ENCODE data around the gene ZDHHC11B. TPM values are rescaled to one million over a fixed set of nuclear protein-coding genes. Genes with fewer than 3 reads are reported as not detected.
A peak's percentile ranks its signal among the peaks of the same experiment; 100 is the strongest.

ZDHHC11B gene
- total and polyA plus RNA-seq, 2 of the 13 experiments (the other 11 are each of a cell fraction or from before 2014, with no cell fraction given) = 0.11 to 0.12 TPM

DNA sequence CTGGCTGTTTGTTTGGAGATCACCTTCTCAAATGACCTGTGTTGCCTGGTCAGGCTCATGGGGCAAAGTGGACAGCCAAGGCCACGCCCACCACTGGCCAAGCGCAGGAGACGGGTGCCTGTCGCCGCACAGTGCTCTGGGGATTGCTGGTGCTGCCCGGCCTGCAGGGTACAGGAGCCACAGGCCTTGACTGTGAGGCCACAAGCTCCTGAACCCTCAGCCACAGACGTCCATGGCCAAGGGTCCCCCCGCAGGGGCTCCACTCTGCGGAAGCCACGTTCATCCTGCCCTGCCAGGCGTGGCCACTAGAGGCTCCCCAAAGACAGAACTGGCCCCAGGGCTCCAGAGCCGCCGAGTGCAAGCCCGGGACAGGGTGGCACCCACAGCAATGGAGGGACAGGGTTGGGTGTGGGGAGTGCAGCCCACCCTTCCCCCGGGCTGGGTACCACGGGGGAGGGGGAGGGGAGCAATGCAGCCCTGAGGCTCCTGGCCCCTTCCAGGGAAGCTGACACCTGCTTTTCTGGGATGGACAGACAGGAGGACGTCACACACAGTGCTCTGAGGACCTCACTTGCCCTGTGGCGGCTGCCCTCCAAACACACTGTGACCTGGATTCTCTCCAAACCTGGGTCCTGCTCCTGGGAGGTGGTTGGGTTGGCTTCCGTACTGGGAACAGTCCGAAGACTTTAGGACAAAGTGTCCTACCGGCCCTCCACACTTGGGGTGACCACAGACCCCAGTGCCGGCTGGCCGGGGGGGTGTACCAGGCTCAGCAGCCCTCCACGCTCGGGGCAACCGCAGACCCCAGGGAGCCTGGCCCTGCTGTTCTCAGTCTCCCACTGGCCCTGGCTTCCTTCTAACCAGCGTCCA, 112.8 kb downstream of the ZDHHC11B start (continued):
- TF ChIP-seq, protein P1, sequence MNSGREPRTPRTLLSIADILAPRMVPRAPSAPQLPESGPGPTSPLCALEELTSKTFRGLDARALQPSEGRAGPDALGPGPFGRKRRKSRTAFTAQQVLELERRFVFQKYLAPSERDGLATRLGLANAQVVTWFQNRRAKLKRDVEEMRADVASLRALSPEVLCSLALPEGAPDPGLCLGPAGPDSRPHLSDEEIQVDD (CRISPR knock-in tag; IDR thresholded peaks at IDR 0.05; ENCODE audit: borderline replicate concordance) = no peak
- TF ChIP-seq, protein P2, sequence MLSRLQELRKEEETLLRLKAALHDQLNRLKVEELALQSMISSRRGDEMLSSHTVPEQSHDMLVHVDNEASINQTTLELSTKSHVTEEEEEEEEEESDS (CRISPR knock-in tag; IDR thresholded peaks at IDR 0.05; ENCODE audit: borderline replicate concordance) = no peak
- TF ChIP-seq, protein P3, sequence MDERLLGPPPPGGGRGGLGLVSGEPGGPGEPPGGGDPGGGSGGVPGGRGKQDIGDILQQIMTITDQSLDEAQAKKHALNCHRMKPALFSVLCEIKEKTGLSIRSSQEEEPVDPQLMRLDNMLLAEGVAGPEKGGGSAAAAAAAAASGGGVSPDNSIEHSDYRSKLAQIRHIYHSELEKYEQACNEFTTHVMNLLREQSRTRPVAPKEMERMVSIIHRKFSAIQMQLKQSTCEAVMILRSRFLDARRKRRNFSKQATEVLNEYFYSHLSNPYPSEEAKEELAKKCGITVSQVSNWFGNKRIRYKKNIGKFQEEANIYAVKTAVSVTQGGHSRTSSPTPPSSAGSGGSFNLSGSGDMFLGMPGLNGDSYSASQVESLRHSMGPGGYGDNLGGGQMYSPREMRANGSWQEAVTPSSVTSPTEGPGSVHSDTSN (CRISPR knock-in tag; IDR thresholded peaks at IDR 0.05) = no peak
- no peak for TF ChIP-seq ARID2 (CRISPR knock-in tag; IDR thresholded peaks at IDR 0.05; ENCODE audit: borderline replicate concordance)
- no peak for TF ChIP-seq ZNF101 (CRISPR knock-in tag; IDR thresholded peaks at IDR 0.05; ENCODE audit: borderline replicate concordance, low read depth)
- TF ChIP-seq, protein P4, sequence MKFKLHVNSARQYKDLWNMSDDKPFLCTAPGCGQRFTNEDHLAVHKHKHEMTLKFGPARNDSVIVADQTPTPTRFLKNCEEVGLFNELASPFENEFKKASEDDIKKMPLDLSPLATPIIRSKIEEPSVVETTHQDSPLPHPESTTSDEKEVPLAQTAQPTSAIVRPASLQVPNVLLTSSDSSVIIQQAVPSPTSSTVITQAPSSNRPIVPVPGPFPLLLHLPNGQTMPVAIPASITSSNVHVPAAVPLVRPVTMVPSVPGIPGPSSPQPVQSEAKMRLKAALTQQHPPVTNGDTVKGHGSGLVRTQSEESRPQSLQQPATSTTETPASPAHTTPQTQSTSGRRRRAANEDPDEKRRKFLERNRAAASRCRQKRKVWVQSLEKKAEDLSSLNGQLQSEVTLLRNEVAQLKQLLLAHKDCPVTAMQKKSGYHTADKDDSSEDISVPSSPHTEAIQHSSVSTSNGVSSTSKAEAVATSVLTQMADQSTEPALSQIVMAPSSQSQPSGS (CRISPR knock-in tag; IDR thresholded peaks at IDR 0.05) = no peak
- TF ChIP-seq, protein P5, sequence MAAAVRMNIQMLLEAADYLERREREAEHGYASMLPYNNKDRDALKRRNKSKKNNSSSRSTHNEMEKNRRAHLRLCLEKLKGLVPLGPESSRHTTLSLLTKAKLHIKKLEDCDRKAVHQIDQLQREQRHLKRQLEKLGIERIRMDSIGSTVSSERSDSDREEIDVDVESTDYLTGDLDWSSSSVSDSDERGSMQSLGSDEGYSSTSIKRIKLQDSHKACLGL (CRISPR knock-in tag; IDR thresholded peaks at IDR 0.05) = no peak
- TF ChIP-seq, protein P6, sequence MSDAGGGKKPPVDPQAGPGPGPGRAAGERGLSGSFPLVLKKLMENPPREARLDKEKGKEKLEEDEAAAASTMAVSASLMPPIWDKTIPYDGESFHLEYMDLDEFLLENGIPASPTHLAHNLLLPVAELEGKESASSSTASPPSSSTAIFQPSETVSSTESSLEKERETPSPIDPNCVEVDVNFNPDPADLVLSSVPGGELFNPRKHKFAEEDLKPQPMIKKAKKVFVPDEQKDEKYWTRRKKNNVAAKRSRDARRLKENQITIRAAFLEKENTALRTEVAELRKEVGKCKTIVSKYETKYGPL (CRISPR knock-in tag; IDR thresholded peaks at IDR 0.05) = no peak
- TF ChIP-seq XRCC5 (optimal IDR thresholded peaks at IDR 0.05; ENCODE audit: low read length) = peak; percentile 69
- no peak for TF ChIP-seq ZSCAN29 (CRISPR knock-in tag; conservative IDR thresholded peaks at IDR 0.05)
- TF ChIP-seq ZNF326 (CRISPR knock-in tag; IDR thresholded peaks at IDR 0.05; ENCODE audit: borderline replicate concordance) = peak; percentile 83; the same call in 1 of the 2 replicates
- no peak for TF ChIP-seq HCFC1 (IDR thresholded peaks at IDR 0.05; ENCODE audit: low read depth, low read length)
- TF ChIP-seq NFE2 (CRISPR knock-in tag; IDR thresholded peaks at IDR 0.05) = no peak
- no peak; the same call in 1 of the 2 replicates for TF ChIP-seq MED1 (CRISPR knock-in tag; IDR thresholded peaks at IDR 0.05)
- TF ChIP-seq, protein P7, sequence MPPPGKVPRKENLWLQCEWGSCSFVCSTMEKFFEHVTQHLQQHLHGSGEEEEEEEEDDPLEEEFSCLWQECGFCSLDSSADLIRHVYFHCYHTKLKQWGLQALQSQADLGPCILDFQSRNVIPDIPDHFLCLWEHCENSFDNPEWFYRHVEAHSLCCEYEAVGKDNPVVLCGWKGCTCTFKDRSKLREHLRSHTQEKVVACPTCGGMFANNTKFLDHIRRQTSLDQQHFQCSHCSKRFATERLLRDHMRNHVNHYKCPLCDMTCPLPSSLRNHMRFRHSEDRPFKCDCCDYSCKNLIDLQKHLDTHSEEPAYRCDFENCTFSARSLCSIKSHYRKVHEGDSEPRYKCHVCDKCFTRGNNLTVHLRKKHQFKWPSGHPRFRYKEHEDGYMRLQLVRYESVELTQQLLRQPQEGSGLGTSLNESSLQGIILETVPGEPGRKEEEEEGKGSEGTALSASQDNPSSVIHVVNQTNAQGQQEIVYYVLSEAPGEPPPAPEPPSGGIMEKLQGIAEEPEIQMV (CRISPR knock-in tag; IDR thresholded peaks at IDR 0.05; ENCODE audit: low read depth) = 0 out of 2 replicates have a peak, but pooled peaks have one; percentile 36
